ENCODE data around the gene TBC1D22A. TPM values are rescaled to one million over a fixed set of nuclear protein-coding genes. Genes with fewer than 3 reads are reported as not detected.

The TBC1D22A gene
- total RNA-seq, 1 donor from 2014 or later = 14.3 TPM

- TF ChIP-seq, protein P1, sequence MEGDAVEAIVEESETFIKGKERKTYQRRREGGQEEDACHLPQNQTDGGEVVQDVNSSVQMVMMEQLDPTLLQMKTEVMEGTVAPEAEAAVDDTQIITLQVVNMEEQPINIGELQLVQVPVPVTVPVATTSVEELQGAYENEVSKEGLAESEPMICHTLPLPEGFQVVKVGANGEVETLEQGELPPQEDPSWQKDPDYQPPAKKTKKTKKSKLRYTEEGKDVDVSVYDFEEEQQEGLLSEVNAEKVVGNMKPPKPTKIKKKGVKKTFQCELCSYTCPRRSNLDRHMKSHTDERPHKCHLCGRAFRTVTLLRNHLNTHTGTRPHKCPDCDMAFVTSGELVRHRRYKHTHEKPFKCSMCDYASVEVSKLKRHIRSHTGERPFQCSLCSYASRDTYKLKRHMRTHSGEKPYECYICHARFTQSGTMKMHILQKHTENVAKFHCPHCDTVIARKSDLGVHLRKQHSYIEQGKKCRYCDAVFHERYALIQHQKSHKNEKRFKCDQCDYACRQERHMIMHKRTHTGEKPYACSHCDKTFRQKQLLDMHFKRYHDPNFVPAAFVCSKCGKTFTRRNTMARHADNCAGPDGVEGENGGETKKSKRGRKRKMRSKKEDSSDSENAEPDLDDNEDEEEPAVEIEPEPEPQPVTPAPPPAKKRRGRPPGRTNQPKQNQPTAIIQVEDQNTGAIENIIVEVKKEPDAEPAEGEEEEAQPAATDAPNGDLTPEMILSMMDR (conservative IDR thresholded peaks at IDR 0.05) = no peak
- Mint-ChIP-seq H3K4me1 (peaks cover 5% of the 10 kb centered on the region), H3K27me3 (ENCODE audit: low read depth) (peaks cover 27% of the 10 kb centered on the region), H3K4me3 (no peak overlapping the region), H3K9me3 (peaks cover 12% of the 10 kb centered on the region), H3K27ac (ENCODE audit: unreplicated experiment) (no peak overlapping the region), H3K36me3 (ENCODE audit: low read depth) (no peaks in the 10 kb centered on the region)
- DNase-seq (ENCODE audit: low read depth, low spot score) = no peak
These were observed 457.3 kb downstream of the TBC1D22A start for GRCh38 chr22:47219789-47220188.

- DNase-seq (ENCODE audit: low read depth, low spot score) = no peak
- no peak overlapping the region for H3K27ac Mint-ChIP-seq (ENCODE audit: unreplicated experiment)
- peaks cover 5% of the 10 kb centered on the region for H3K4me1 Mint-ChIP-seq
- peaks cover 14% of the 10 kb centered on the region for H3K9me3 Mint-ChIP-seq
- no peak overlapping the region for H3K4me3 Mint-ChIP-seq
- no peaks in the 10 kb centered on the region for H3K36me3 Mint-ChIP-seq (ENCODE audit: low read depth)
- H3K27me3 Mint-ChIP-seq (ENCODE audit: low read depth) = peaks cover 30% of the 10 kb centered on the region
- TF ChIP-seq, protein P1 (conservative IDR thresholded peaks at IDR 0.05) = no peak
These were observed 458.3 kb downstream of the TBC1D22A start for GRCh38 chr22:47220752-47221151.

DNA sequence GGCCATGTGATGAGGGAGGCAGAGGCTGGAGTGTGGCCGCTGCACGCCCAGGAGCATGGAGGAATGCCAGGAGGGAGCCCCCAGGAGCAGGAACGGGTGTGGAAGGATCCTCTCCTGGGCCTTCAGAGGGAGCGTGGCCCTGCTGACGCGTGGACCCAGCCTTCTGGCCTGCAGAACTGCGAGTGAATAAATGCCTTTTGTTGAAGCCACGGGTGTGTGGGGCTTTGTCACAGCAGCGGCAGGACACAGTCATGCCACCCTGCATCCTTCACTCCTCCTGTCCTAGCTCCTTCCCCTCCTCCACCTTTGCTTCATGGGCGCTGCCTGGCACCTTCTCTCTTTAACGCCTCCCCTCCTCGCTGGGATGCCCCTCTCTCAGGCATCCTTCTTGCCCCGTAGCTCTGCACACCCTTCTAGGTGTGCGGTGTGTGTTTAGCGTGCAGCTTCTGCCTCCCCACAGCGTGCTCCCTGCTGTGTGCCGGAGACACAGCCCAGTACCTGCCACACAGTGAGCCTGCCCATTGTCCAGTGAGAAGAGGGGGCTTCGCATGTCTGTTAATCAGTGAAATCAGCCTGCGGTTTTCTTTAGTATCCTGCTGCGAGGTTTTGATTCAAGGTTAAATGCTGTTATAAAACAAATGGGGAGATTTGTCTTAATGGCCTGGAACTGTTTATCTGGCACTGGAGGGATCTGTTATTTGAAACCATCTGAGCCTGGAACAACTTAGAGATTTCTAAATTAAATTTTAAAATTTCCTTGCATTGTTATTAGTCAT lies 459.6 kb downstream of the TBC1D22A start:
- DNase-seq (ENCODE audit: low read depth, low spot score) = no peak
- H3K27ac Mint-ChIP-seq (ENCODE audit: unreplicated experiment) = peak overlapping the region; percentile 44
- H3K9me3 Mint-ChIP-seq = peaks cover 12% of the 10 kb centered on the region
- H3K4me3 Mint-ChIP-seq = no peak overlapping the region
- no peaks in the 10 kb centered on the region for H3K36me3 Mint-ChIP-seq (ENCODE audit: low read depth)
- H3K27me3 Mint-ChIP-seq (ENCODE audit: low read depth) = peaks cover 28% of the 10 kb centered on the region
- TF ChIP-seq, protein P1 (conservative IDR thresholded peaks at IDR 0.05) = no peak
- peaks cover 3% of the 10 kb centered on the region for H3K4me1 Mint-ChIP-seq

Other genes starting within 250 kb of the TBC1D22A start
- gene CELSR1, start 225.0 kb upstream of the TBC1D22A start, total RNA-seq = 5.1 and 5.4 TPM in 2 replicates
- 32.3 and 34.1 TPM in 2 replicates for gene GRAMD4, start 142.3 kb upstream of the TBC1D22A start, total RNA-seq
- 98.7 and 102 TPM in 2 replicates for gene CERK, start 24.4 kb upstream of the TBC1D22A start, total RNA-seq

Measured in neural crest cell (in vitro differentiated cells).